Common myeloid progenitor, CD34-positive (primary cell): ENCODE results near the gene SLC29A3.
"Not testable (repeated sequence)": the region's sequence is repeated elsewhere in the genome, so short reads cannot be mapped to it uniquely, and the experiment has no call there.

ENCODE experiments used
- CTCF ChIA-PET: fragments of 350-600 bp; sonication (Branson Sonifier 250); formaldehyde crosslinking; loops from one replicate; lab custom pipeline; 2021; ENCODE audit warnings: antibody characterized with exemption; lab: Charles Lee
- POLR2A ChIA-PET: fragments of 350-600 bp; sonication (Branson Sonifier 250); formaldehyde crosslinking; loops from one replicate; lab custom pipeline; 2021; ENCODE audit warnings: antibody characterized with exemption; lab: Charles Lee
- DNase-seq, 3 donors: peaks; one replicate each; pipeline versions ENCODE4 v3.0.0 to v3.0.0-alpha.2; 2013
- H3K27ac ChIP-seq, 2 experiments: 1 replicate in 1 of 2; 2 replicates in 1 of 2; pipeline ENCODE4 v1.7.0; 2013; ENCODE audit warnings: inconsistent platforms in 2 of 2, low read length in 2 of 2, mild to moderate bottlenecking in 2 of 2, low read depth in 1 of 2, moderate library complexity in 1 of 2; ENCODE audit not compliant: severe bottlenecking in 2 of 2, insufficient read depth in 1 of 2, poor library complexity in 1 of 2
- H3K27me3 ChIP-seq, 5 experiments: replicated peaks in 2 of 5; 1 replicate in 3 of 5; 2 replicates in 2 of 5; pipeline versions ENCODE4 v1.6.1 to v1.7.0; 2013; ENCODE audit warnings: low read length in 4 of 5, mild to moderate bottlenecking in 2 of 5, moderate library complexity in 2 of 5, inconsistent platforms in 1 of 5; ENCODE audit not compliant: insufficient read depth in 5 of 5, control insufficient read depth in 4 of 5
- H3K36me3 ChIP-seq, 4 experiments: 1 replicate in 2 of 4; 2 replicates in 2 of 4; pipeline versions ENCODE4 v1.6.1 to v1.7.0; 2013; ENCODE audit warnings: low read length in 3 of 4, control low read depth in 1 of 4, mild to moderate bottlenecking in 1 of 4; ENCODE audit not compliant: control insufficient read depth in 4 of 4, insufficient read depth in 4 of 4
- H3K4me1 ChIP-seq, 4 experiments: 1 replicate in 3 of 4; 2 replicates in 1 of 4; pipeline versions ENCODE4 v1.6.1 to v1.7.1; 2013; ENCODE audit warnings: low read length in 3 of 4, mild to moderate bottlenecking in 3 of 4, control low read depth in 1 of 4, inconsistent platforms in 1 of 4, moderate library complexity in 1 of 4; ENCODE audit not compliant: control insufficient read depth in 4 of 4, insufficient read depth in 4 of 4; ENCODE audit errors: control extremely low read depth in 1 of 4
- H3K4me3 ChIP-seq, 7 experiments: 1 replicate in 4 of 7; 2 replicates in 3 of 7; pipeline versions ENCODE4 v1.5.1 to v1.7.0; 2013; ENCODE audit warnings: mild to moderate bottlenecking in 7 of 7, low read length in 6 of 7, moderate library complexity in 6 of 7, inconsistent platforms in 2 of 7, low read depth in 2 of 7, control low read depth in 1 of 7; ENCODE audit not compliant: insufficient read depth in 4 of 7, control insufficient read depth in 1 of 7; ENCODE audit errors: extremely low read depth in 1 of 7
- H3K9me3 ChIP-seq, 5 experiments: 1 replicate in 4 of 5; 2 replicates in 1 of 5; pipeline versions ENCODE4 v1.6.1 to v1.7.1; 2013; ENCODE audit warnings: low read length in 4 of 5, mild to moderate bottlenecking in 2 of 5, inconsistent platforms in 1 of 5, low read depth in 1 of 5, moderate library complexity in 1 of 5; ENCODE audit not compliant: control insufficient read depth in 4 of 5, insufficient read depth in 2 of 5; ENCODE audit errors: control extremely low read depth in 1 of 5
- WGBS: methylation state at CpG from one replicate; pipeline ENCODE4 v1.1.5; 2013; ENCODE audit not compliant: insufficient coverage; 5-methylcytosine and 5-hydroxymethylcytosine counted together

SLC29A3 gene

DNA sequence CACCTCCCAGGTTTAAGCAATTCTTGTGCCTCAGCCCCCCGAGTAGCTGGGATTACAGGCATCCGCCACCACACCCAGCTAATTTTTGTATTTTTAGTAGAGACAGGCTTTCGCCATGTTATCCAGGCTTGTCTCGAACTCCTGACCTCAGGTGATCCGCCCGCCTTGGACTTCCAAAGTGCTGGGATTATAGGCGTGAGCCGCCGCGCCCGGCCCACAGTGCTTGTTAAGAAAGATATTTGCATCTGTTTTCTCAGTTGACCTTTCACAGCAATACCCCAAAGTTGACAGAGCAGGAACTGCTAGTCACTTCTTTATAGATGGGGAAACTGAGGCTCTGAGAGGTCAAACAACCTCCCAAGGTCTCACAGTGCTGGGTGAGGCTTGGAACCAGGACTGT lies 46.1 kb upstream of the SLC29A3 start:
- H3K27me3 ChIP-seq, H3K27ac ChIP-seq, H3K9me3 ChIP-seq, H3K36me3 ChIP-seq, DNase-seq, POLR2A ChIA-PET, H3K4me3 ChIP-seq: not testable (repeated sequence)
- CTCF ChIA-PET: interaction anchor here (1.3 to 7.5 kb wide), 2 partner anchors 11 to 24 kb away, joined by 3 to 78 read pairs; no protein-coding TSS in a partner anchor
- WGBS: 90% methylated on average over 11 of the region's 11 CpGs
- peaks cover 3 to 39% (median 15%) of the 10 kb centered on the region in 4 experiments for H3K4me1 ChIP-seq

GRCh38 chr10:71273506-71273905 lies 45.6 kb upstream of the SLC29A3 start:
- ChIA-PET POLR2A (no interaction called here), CTCF (interaction anchor here (1.3 to 7.5 kb wide), 2 partner anchors 11 to 25 kb away, joined by 3 to 78 read pairs; no protein-coding TSS in a partner anchor)
- H3K4me3 ChIP-seq: no peak overlapping the region
- H3K27me3 ChIP-seq: no peaks in the 10 kb centered on the region
- no peaks in the 10 kb centered on the region for H3K9me3 ChIP-seq
- no peak for DNase-seq
- H3K4me1 ChIP-seq: peaks cover 3 to 43% (median 15%) of the 10 kb centered on the region in 4 experiments
- no peak overlapping the region for H3K27ac ChIP-seq
- 98% methylated on average over 4 of the region's 5 CpGs for WGBS
- H3K36me3 ChIP-seq: no peaks in the 10 kb centered on the region

DNA sequence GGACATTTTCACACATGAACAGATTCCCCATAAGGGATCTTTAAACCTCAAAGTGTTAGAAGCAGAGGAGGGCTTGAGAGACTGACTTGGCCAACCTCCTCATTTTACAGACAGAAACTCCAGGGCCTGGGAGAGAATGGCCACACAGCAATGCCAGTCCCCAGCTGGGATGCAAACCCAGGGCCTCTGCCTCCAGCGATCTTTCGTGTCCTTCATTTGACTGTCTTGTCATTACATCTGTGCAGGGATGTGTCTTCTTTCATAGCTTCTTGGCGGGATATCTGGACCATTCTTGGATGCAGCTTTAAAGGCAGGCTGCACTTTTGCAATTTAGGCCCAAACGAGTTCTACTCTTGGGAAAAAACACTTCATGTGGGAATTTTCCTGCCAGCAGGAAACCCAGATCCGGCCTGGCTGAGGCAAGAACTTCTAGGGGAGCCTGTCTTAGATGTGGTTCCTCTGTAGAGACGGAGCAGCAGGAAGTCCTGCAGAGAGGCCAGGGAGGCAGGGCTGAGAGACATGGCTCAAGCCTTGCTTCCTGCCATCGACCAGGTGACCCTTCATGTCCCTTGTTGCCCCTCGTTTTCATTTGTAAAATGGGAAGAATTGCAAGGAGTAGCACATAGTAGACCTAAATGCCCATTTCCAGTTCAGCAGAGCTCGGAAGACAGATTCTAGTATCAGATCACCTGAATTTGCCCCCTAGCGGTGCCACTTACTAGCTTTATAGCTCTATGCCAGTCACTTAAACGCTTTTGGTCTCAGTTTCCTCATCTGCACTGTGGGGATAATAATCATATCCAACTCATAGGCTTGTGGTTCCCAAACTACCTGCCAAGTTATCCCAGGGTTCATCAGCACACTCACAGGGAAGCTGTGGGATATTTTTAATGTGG lies 43.9 kb upstream of the SLC29A3 start:
- Histone ChIP-seq H3K9me3 (no peaks in the 10 kb centered on the region), H3K27ac (no peak overlapping the region), H3K36me3 (no peaks in the 10 kb centered on the region), H3K27me3 (no peaks in the 10 kb centered on the region), H3K4me3 (no peak overlapping the region), H3K4me1 (peaks cover 3 to 42% (median 15%) of the 10 kb centered on the region in 4 experiments)
- 38% methylated on average over 10 of the region's 11 CpGs for WGBS
- CTCF ChIA-PET: interaction anchor here (0.9 to 7.5 kb wide), 8 partner anchors 8 to 371 kb away, joined by 3 to 78 read pairs (median 3); no protein-coding TSS in a partner anchor
- DNase-seq: no peak
- POLR2A ChIA-PET: interaction anchor here (0.5 kb wide), 1 partner anchor 1059 kb away, joined by 3 read pairs; no protein-coding TSS in a partner anchor

GRCh38 chr10:71276873-71277272 lies 42.2 kb upstream of the SLC29A3 start:
- Histone ChIP-seq H3K4me3 (no peak overlapping the region), H3K36me3 (no peaks in the 10 kb centered on the region), H3K4me1 (peaks cover 2 to 30% (median 7%) of the 10 kb centered on the region in 4 experiments), H3K9me3 (no peaks in the 10 kb centered on the region), H3K27me3 (no peaks in the 10 kb centered on the region), H3K27ac (no peak overlapping the region)
- CTCF ChIA-PET: interaction anchor here (1.0 to 7.5 kb wide), 5 partner anchors 7 to 355 kb away, joined by 3 to 78 read pairs (median 5); no protein-coding TSS in a partner anchor
- DNase-seq: no peak
- 93% methylated on average over 7 of the region's 9 CpGs for WGBS
- POLR2A ChIA-PET: no interaction called here

- Histone ChIP-seq H3K27me3 (no peaks in the 10 kb centered on the region), H3K9me3 (no peaks in the 10 kb centered on the region), H3K27ac (no peak overlapping the region), H3K4me3 (no peak overlapping the region), H3K36me3 (no peaks in the 10 kb centered on the region), H3K4me1 (peaks cover 0 to 22% (median 5%) of the 10 kb centered on the region in 4 experiments)
- 96% methylated on average over 11 of the region's 11 CpGs for WGBS
- no peak for DNase-seq
- CTCF ChIA-PET: interaction anchor here (1.1 to 2.4 kb wide), 7 partner anchors 8 to 356 kb away, joined by 3 to 10 read pairs (median 4); no protein-coding TSS in a partner anchor
- POLR2A ChIA-PET: no interaction called here
Observed at GRCh38 chr10:71277914-71278665, 41.0 kb upstream of the SLC29A3 start.

GRCh38 chr10:71278691-71279588 lies 40.1 kb upstream of the SLC29A3 start:
- WGBS: 90% methylated on average over 13 of the region's 19 CpGs
- Histone ChIP-seq H3K4me3 (no peak overlapping the region), H3K4me1 (peaks cover 0 to 16% (median 5%) of the 10 kb centered on the region in 4 experiments), H3K27ac (no peak overlapping the region), H3K9me3 (no peaks in the 10 kb centered on the region), H3K36me3 (no peaks in the 10 kb centered on the region), H3K27me3 (no peaks in the 10 kb centered on the region)
- no peak for DNase-seq
- POLR2A ChIA-PET: no interaction called here
- CTCF ChIA-PET: interaction anchor here (0.9 to 1.8 kb wide), 5 partner anchors 8 to 362 kb away, joined by 3 to 8 read pairs (median 3); no protein-coding TSS in a partner anchor
